Measurements from ENCODE around the gene EYA2. TPM values are rescaled to one million over a fixed set of nuclear protein-coding genes. Genes with fewer than 3 reads are reported as not detected.

Gene EYA2
- polyA plus RNA-seq, 1 donor (not counting 4 experiments of a cell fraction or from before 2014, with no cell fraction given): not detected

GRCh38 chr20:46993465-46994095 is 98.9 kb downstream of the EYA2 start:
- FAIRE-seq: no peak
- dilution Hi-C loops (cut with MboI; ENCODE audit: extremely low pct_ligation_motif_present, low sequenced_read_pairs): no loop called here
- TF ChIP-seq, protein P1, sequence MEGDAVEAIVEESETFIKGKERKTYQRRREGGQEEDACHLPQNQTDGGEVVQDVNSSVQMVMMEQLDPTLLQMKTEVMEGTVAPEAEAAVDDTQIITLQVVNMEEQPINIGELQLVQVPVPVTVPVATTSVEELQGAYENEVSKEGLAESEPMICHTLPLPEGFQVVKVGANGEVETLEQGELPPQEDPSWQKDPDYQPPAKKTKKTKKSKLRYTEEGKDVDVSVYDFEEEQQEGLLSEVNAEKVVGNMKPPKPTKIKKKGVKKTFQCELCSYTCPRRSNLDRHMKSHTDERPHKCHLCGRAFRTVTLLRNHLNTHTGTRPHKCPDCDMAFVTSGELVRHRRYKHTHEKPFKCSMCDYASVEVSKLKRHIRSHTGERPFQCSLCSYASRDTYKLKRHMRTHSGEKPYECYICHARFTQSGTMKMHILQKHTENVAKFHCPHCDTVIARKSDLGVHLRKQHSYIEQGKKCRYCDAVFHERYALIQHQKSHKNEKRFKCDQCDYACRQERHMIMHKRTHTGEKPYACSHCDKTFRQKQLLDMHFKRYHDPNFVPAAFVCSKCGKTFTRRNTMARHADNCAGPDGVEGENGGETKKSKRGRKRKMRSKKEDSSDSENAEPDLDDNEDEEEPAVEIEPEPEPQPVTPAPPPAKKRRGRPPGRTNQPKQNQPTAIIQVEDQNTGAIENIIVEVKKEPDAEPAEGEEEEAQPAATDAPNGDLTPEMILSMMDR (optimal IDR thresholded peaks at IDR 0.05 in 1 of 3, IDR thresholded peaks at IDR 0.05 in 1 of 3, conservative IDR thresholded peaks at IDR 0.05 in 1 of 3; ENCODE audit: extremely low read depth in 1 of 3, insufficient read depth in 2 of 3, low read length in 3 of 3): no peak
- Histone ChIP-seq H3K79me2 (ENCODE audit: control insufficient read depth, insufficient read depth, low read length) (no peaks in the 10 kb centered on the region), H3K9ac (ENCODE audit: control insufficient read depth, extremely low read depth, insufficient read depth, low read length) (no peak overlapping the region), H3K27me3 (ENCODE audit: control insufficient read depth, extremely low read depth, insufficient read depth, low read length) (no peaks in the 10 kb centered on the region), H3K9me3 (ENCODE audit: control insufficient read depth, low read depth, low read length) (no peaks in the 10 kb centered on the region), H3K9me1 (ENCODE audit: control insufficient read depth, extremely low read depth, insufficient read depth, low read length) (no peaks in the 10 kb centered on the region), H3K27ac (ENCODE audit: control insufficient read depth, insufficient read depth, low read length) (no peak overlapping the region), H3K36me3 (ENCODE audit: control insufficient read depth in 2 of 2, extremely low read depth in 1 of 2, insufficient read depth in 2 of 2, low read length in 2 of 2) (no peaks in the 10 kb centered on the region), H2AFZ (ENCODE audit: control insufficient read depth, low read length) (no peak overlapping the region), H3K4me2 (ENCODE audit: control insufficient read depth, extremely low read depth, insufficient read depth, low read depth, low read length) (no peak overlapping the region), H3K4me3 (ENCODE audit: control insufficient read depth in 2 of 3, extremely low read depth in 1 of 3, insufficient read depth in 2 of 3, low read depth in 1 of 3, low read length in 3 of 3) (no peak overlapping the region), H4K20me1 (ENCODE audit: control insufficient read depth, extremely low read depth, insufficient read depth, low read length) (no peaks in the 10 kb centered on the region), H3K4me1 (ENCODE audit: control insufficient read depth, extremely low read depth, insufficient read depth, low read length) (no peaks in the 10 kb centered on the region)
- DNase-seq (ENCODE audit: low read depth, low spot score): no peak

DNA sequence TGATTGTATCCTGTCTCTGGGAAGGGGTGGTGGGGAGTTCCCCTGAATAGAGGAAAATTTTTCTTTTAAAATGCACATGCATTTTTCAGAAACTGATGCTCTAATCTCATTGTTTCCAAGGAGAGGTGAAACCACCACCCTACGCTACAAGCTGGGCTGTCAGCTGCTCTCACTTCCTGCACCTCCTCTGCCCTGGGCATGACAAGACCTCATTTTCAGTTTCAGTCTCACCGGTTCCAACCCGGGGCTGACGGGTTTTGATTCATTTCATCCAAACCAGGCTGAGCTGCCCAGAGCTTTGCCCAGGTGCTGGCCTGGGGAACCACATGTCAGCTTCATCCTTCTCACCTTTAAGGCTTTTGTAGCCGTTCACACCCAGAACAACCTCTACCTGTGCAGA is 99.7 kb downstream of the EYA2 start:
- TF ChIP-seq, protein P1 (optimal IDR thresholded peaks at IDR 0.05 in 1 of 3, IDR thresholded peaks at IDR 0.05 in 1 of 3, conservative IDR thresholded peaks at IDR 0.05 in 1 of 3; ENCODE audit: extremely low read depth in 1 of 3, insufficient read depth in 2 of 3, low read length in 3 of 3): no peak
- TF ChIP-seq EZH2 (IDR thresholded peaks at IDR 0.05; ENCODE audit: low read length): no peak
- Histone ChIP-seq H3K27ac (ENCODE audit: control insufficient read depth, insufficient read depth, low read length) (no peak overlapping the region), H3K9me3 (ENCODE audit: control insufficient read depth, low read depth, low read length) (no peaks in the 10 kb centered on the region), H4K20me1 (ENCODE audit: control insufficient read depth, extremely low read depth, insufficient read depth, low read length) (no peaks in the 10 kb centered on the region), H3K4me1 (ENCODE audit: control insufficient read depth, extremely low read depth, insufficient read depth, low read length) (no peaks in the 10 kb centered on the region), H3K9me1 (ENCODE audit: control insufficient read depth, extremely low read depth, insufficient read depth, low read length) (no peaks in the 10 kb centered on the region), H3K27me3 (ENCODE audit: control insufficient read depth, extremely low read depth, insufficient read depth, low read length) (no peaks in the 10 kb centered on the region), H3K79me2 (ENCODE audit: control insufficient read depth, insufficient read depth, low read length) (no peaks in the 10 kb centered on the region), H3K9ac (ENCODE audit: control insufficient read depth, extremely low read depth, insufficient read depth, low read length) (no peak overlapping the region), H3K36me3 (ENCODE audit: control insufficient read depth in 2 of 2, extremely low read depth in 1 of 2, insufficient read depth in 2 of 2, low read length in 2 of 2) (no peaks in the 10 kb centered on the region), H3K4me2 (ENCODE audit: control insufficient read depth, extremely low read depth, insufficient read depth, low read depth, low read length) (peak overlapping the region; percentile 7), H2AFZ (ENCODE audit: control insufficient read depth, low read length) (no peak overlapping the region), H3K4me3 (ENCODE audit: control insufficient read depth in 2 of 3, extremely low read depth in 1 of 3, insufficient read depth in 2 of 3, low read depth in 1 of 3, low read length in 3 of 3) (no peak overlapping the region)
- no peak for FAIRE-seq
- dilution Hi-C loops (cut with MboI; ENCODE audit: extremely low pct_ligation_motif_present, low sequenced_read_pairs): no loop called here
- DNase-seq (ENCODE audit: low read depth, low spot score): no peak
